Stimulated activated naive CD4-positive, alpha-beta T cell (primary cell): ENCODE measurements around the gene CAMP.

Source experiments
- DNase-seq, 6 experiments: peaks; one replicate each; lab custom pipeline; 2025; lab: John Stamatoyannopoulos, UW

CAMP gene

GRCh38 chr3:48214225-48214624, 9.1 kb upstream of the CAMP start:
- DNase-seq, result no peak

GRCh38 chr3:48215019-48215418, 8.3 kb upstream of the CAMP start:
- DNase-seq, result no peak

- no peak for DNase-seq
These were observed 7.8 kb upstream of the CAMP start for GRCh38 chr3:48215466-48215865.

DNA sequence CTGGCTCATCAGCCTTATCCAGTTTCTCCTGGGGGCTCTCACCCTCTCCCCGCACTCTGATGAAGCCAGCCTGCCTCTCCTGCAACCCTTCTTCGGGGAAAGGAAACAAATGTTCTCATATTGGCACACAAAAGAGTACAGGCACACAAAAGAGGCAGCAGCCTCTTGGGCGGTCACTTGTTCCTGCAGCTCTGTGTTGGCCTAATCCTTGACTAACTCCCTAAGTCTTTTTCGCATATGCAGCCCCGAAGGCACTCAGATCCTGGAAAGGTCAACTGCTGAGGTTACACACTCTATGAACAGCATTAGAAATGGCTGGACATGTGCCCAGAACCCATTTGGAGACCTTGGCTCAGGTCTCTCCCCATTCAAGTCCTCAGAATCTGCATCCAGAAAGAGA, 7.4 kb upstream of the CAMP start:
- DNase-seq, result no peak

DNA sequence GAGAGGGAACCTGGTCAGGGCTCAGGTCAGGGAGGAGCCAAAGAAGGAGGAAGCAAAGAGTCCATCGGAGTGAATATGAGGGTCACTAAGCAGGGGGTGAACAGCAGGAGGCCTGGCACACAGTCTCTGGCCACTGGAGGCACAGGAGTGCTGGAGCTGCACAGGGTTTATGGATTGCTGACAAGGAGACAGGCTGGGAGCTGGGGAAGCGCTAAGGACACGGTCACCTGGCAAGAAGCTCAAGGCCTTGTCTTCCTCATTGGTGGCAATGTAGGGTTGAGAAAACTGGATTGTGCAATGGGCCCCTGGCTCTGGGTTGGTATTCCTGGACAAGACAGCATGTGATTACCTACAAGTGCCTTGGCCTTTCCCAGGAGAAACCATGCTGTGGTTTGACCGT, 5.8 kb upstream of the CAMP start:
- DNase-seq, result no peak

GRCh38 chr3:48218537-48218936, 4.8 kb upstream of the CAMP start:
- no peak for DNase-seq

DNA sequence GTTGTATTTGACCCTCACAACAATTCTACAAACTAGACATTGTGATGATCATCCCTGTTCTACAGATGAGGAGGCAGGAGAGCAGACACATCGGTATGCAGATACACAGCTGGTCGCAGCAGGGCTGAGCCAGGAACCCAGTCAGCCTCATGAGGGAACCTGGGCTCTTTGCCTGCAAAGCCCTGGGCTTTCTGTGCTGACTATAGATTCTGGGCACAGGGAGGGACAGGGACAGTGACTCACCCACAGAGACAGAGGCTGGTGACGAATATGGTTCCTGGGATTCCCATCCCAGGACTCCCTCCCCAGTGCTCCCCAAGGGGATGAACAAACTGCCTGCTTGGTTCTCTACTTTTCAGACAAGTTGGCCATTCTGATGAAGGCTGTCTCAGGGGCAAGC, 3.8 kb upstream of the CAMP start:
- DNase-seq, result no peak

- DNase-seq, result no peak
These were observed 2.5 kb upstream of the CAMP start for GRCh38 chr3:48220746-48221145.

GRCh38 chr3:48225587-48225986, 2.3 kb downstream of the CAMP start:
- no peak for DNase-seq

- DNase-seq, result no peak
These were observed 3.6 kb downstream of the CAMP start for GRCh38 chr3:48226939-48227338.

DNA sequence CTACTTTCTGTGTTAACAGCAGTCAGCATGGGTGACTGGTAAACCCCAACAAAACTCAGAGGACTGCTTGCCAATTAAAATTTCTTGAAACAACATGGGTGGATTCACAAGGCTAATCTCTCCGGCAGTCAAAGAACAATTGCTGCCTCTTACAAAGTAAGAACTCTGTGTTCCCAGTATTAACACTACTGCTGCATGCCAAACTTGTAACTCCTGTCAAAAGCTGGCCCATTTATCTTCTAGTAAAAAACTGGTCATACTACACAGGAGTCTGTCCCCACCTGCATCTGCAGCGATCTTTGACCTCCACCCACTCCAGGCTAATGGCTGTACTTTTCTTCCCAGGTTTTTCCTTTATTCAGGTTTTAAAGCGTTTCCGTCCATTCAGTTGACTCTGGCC, 8.9 kb downstream of the CAMP start:
- DNase-seq, result no peak

- peak; percentile 10 to 50 (median 22) for DNase-seq
These were observed 9.4 kb downstream of the CAMP start for GRCh38 chr3:48232734-48233133.

DNA sequence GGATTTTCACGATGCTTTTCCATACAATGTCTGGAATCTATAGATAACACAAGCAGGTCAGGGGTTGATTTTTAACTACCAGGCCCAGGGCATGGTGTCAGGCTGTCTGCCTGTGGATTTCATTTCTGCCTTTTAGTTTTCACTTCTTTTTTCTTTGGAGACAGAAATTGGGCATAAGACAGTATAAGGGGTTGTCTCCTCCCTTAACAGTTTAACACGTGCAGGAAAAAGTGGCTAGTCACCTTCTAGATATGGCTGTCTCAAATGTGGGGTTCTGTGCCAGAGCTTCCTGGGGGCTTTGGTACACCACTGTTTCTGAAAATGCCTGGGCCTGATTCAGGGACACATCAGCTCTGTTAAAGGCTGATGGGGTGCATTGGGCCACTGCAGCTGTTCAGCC, 10.2 kb downstream of the CAMP start:
- DNase-seq, result no peak

DNA sequence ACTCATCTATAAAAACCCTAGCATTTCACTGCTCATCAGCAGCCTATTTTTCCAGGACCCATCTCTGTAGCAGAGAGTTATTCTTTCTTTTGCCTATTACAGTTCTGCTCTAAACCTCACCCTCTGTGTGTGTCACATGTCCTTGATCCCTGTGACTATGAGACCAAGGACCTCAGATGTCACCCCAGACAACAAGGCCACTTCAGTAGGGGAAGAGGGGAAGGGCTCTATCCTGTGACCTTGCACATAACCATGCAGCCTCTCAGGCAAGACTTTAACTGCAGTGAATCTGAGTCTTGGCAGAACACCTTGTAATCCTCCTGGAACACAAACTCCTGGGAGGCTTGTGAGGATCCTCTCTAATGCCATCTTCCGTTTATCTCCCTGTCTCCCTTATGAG, 13.2 kb downstream of the CAMP start:
- DNase-seq, result no peak

DNA sequence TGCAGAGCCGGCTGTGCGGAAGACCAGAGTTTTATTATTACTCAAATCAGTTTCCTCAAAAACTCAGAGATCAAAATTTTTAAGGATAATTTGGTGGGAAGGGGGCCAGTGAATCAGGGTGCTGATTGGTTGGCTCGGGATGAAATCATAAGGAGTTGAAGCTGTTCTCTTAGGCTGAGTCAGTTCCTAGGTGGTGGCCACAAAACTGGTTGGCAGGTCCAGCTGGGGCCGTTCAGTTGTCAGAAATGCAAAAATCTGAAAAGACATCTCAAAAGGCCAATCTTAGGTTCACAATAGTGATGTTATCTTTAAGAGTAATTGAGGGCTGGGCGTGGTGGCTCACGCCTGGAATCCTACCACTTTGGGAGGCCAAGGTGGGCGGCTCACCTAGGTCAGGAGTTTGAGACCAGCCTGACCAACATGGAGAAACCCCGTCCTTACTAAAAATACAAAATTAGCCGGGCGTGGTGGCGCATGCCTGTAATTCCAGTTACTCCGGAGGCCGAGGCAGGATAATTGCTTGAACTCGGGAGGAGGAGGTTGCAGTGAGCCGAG, 15.3 kb downstream of the CAMP start:
- no peak for DNase-seq

- DNase-seq, result no peak
These were observed 17.0 kb downstream of the CAMP start for GRCh38 chr3:48240000-48240963.

- DNase-seq, result peak in 1 of 6 experiments; percentile 27
These were observed 18.6 kb downstream of the CAMP start for GRCh38 chr3:48241796-48242455.

- no peak for DNase-seq
These were observed 20.6 kb downstream of the CAMP start for GRCh38 chr3:48243886-48244285.

DNA sequence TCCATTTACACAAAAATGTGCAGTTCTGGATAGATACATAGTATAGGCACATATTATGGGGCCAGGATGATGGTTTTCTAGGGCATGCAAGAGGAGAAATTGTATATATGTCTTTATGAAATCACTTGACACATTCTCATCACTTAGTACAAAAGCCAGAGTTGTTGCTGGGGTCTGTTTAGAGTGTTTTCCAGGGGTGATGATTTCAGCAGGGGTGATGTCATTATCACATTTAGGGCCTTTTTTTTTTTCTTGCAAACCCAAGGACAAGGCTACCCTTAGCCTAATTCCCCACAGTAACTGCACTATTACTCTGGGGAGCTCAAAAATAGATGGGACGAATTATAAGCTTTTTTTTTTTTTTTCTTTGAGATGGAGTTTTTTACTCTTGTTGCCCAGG, 21.2 kb downstream of the CAMP start:
- DNase-seq, result no peak

- DNase-seq, result no peak
These were observed 21.8 kb downstream of the CAMP start for GRCh38 chr3:48245136-48245535.

GRCh38 chr3:48247401-48247811, 24.1 kb downstream of the CAMP start:
- DNase-seq, result no peak

GRCh38 chr3:48248095-48248850, 25.0 kb downstream of the CAMP start:
- DNase-seq, result no peak
